ENCODE measurements around the gene KIAA0408.
"Not testable (repeated sequence)": the region's sequence is repeated elsewhere in the genome, so short reads cannot be mapped to it uniquely, and the experiment has no call there.

The KIAA0408 gene

DNA sequence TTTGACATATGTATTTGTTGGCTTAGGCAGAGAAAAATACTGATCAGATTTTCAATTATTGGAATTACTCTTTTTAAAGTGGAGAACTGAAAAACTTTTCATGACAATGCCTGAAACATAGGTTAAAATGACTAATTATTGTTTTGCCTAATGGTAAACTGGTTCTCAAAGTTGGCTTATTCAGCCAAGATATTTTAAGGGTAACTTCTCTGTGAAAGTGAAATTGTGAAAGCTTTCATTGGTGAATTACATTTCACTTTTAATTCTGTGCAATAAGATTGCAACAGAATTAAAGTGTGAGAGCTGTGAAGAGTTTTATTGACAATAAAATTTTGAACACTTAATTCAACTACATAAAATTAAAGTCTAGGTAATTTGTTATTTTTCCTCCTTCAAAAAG is 24.5 kb downstream of the KIAA0408 start:
- Histone ChIP-seq H3K9me2 (replicated peaks; ENCODE audit: insufficient read depth, low read length) (no peaks in the 10 kb centered on the region), H4K20me1 (ENCODE audit: insufficient read depth, low read length) (no peaks in the 10 kb centered on the region), H3K9me3 (replicated peaks; ENCODE audit: insufficient read depth, low read length) (no peaks in the 10 kb centered on the region), H3K4me3 (ENCODE audit: low read length) (no peak overlapping the region), H3K4me2 (ENCODE audit: low read depth, low read length) (no peak overlapping the region), H3K79me2 (ENCODE audit: low read length) (no peaks in the 10 kb centered on the region), H3K36me3 (replicated peaks; ENCODE audit: insufficient read depth, low read length) (no peaks in the 10 kb centered on the region), H3K4me1 (ENCODE audit: low read length) (no peaks in the 10 kb centered on the region), H3F3A (ENCODE audit: insufficient read depth, low read length) (no peaks in the 10 kb centered on the region), H3K27ac (ENCODE audit: low read length) (no peak overlapping the region), H3K9ac (ENCODE audit: low read length) (no peak overlapping the region), H3K27me3 (replicated peaks; ENCODE audit: insufficient read depth, low read length) (no peaks in the 10 kb centered on the region), H2AFZ (ENCODE audit: low read length) (no peak overlapping the region)
- TF ChIP-seq, protein P1, sequence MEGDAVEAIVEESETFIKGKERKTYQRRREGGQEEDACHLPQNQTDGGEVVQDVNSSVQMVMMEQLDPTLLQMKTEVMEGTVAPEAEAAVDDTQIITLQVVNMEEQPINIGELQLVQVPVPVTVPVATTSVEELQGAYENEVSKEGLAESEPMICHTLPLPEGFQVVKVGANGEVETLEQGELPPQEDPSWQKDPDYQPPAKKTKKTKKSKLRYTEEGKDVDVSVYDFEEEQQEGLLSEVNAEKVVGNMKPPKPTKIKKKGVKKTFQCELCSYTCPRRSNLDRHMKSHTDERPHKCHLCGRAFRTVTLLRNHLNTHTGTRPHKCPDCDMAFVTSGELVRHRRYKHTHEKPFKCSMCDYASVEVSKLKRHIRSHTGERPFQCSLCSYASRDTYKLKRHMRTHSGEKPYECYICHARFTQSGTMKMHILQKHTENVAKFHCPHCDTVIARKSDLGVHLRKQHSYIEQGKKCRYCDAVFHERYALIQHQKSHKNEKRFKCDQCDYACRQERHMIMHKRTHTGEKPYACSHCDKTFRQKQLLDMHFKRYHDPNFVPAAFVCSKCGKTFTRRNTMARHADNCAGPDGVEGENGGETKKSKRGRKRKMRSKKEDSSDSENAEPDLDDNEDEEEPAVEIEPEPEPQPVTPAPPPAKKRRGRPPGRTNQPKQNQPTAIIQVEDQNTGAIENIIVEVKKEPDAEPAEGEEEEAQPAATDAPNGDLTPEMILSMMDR (IDR thresholded peaks at IDR 0.05; ENCODE audit: low read length): no peak
- TF ChIP-seq EZH2phosphoT487 (IDR thresholded peaks at IDR 0.05; ENCODE audit: low read length): no peak
- no peak for TF ChIP-seq EZH2 (optimal IDR thresholded peaks at IDR 0.05; ENCODE audit: low read depth, low read length)
- no peak for DNase-seq

DNA sequence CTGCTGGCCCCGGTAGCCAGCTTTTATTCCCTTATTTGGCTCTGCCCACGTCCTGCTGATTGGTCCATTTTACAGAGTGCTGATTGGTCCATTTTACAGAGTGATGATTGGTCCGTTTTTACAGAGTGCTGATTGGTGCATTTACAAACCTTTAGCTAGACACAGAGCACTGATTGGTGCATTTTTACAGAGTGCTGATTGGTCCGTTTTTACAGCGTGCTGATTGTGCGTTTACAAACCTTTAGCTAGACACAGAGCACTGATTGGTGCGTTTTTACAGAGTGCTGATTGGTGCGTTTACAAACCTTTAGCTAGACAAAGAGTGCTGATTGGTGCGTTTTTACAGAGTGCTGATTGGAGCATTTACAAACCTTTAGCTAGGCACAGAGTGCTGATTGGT is 30.6 kb downstream of the KIAA0408 start:
- not testable (repeated sequence) for H3K79me2 ChIP-seq (ENCODE audit: low read length); DNase-seq; H3K9me2 ChIP-seq (replicated peaks; ENCODE audit: insufficient read depth, low read length); H2AFZ ChIP-seq (ENCODE audit: low read length); H3K36me3 ChIP-seq (replicated peaks; ENCODE audit: insufficient read depth, low read length); H3K9ac ChIP-seq (ENCODE audit: low read length); H3K27me3 ChIP-seq (replicated peaks; ENCODE audit: insufficient read depth, low read length); H3K4me1 ChIP-seq (ENCODE audit: low read length); H3K9me3 ChIP-seq (replicated peaks; ENCODE audit: insufficient read depth, low read length); H3K4me3 ChIP-seq (ENCODE audit: low read length); H3F3A ChIP-seq (ENCODE audit: insufficient read depth, low read length); H3K4me2 ChIP-seq (ENCODE audit: low read depth, low read length); H4K20me1 ChIP-seq (ENCODE audit: insufficient read depth, low read length); H3K27ac ChIP-seq (ENCODE audit: low read length)

DNA sequence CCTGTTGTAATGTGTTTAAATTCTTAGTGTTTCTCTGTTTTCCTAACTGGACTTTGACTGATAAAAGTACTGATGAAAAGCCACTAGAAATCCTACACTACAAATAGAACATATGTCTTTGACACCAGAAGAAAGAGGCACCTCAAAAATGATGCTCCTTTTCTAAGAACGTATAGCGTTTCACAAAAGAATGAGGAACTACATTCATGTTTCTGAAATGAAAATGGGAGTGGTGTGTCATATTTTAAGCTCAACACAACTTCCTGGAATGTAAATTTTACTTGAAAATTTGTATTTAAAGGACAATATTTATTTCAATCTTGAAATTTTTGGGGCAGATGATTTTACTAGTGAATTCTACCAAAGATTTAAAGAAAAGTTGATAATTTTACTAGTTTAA is 35.3 kb downstream of the KIAA0408 start:
- Histone ChIP-seq H3K27me3 (replicated peaks; ENCODE audit: insufficient read depth, low read length) (no peaks in the 10 kb centered on the region), H3K9ac (ENCODE audit: low read length) (no peak overlapping the region), H3K36me3 (replicated peaks; ENCODE audit: insufficient read depth, low read length) (no peaks in the 10 kb centered on the region), H3K79me2 (ENCODE audit: low read length) (no peaks in the 10 kb centered on the region), H3K4me1 (ENCODE audit: low read length) (peaks cover 7% of the 10 kb centered on the region), H3K27ac (ENCODE audit: low read length) (no peak overlapping the region), H3K4me2 (ENCODE audit: low read depth, low read length) (0 out of 2 replicates have a peak overlapping the region, but pooled peaks have one; percentile 10), H3K4me3 (ENCODE audit: low read length) (no peak overlapping the region), H3F3A (ENCODE audit: insufficient read depth, low read length) (no peaks in the 10 kb centered on the region), H2AFZ (ENCODE audit: low read length) (peak overlapping the region; percentile 56; the same call in 1 of the 2 replicates), H3K9me2 (replicated peaks; ENCODE audit: insufficient read depth, low read length) (no peaks in the 10 kb centered on the region), H3K9me3 (replicated peaks; ENCODE audit: insufficient read depth, low read length) (no peaks in the 10 kb centered on the region), H4K20me1 (ENCODE audit: insufficient read depth, low read length) (no peaks in the 10 kb centered on the region)
- TF ChIP-seq EZH2phosphoT487 (IDR thresholded peaks at IDR 0.05; ENCODE audit: low read length): no peak
- TF ChIP-seq EZH2 (optimal IDR thresholded peaks at IDR 0.05; ENCODE audit: low read depth, low read length): no peak
- TF ChIP-seq, protein P1 (IDR thresholded peaks at IDR 0.05; ENCODE audit: low read length): no peak
- DNase-seq: no peak

DNA sequence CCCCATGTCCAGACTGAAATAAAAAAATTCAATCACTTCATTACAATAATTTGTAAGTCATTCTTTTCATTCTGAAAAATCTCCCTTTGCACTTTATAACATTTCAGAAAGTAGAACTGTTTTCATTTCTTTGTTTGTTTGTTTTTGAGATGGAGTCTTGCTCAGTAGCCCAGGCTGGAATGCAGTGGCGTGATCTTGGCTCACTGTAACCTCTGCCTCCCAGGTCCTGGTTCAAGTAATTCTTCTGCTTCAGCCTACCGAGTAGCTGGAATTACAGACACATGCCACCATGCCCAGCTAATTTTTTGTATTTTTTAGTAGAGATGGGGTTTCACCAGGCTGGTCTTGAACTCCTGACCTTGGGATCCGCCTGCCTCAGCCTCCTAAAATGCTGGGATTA is 38.0 kb downstream of the KIAA0408 start:
- not testable (repeated sequence) for H3K27me3 ChIP-seq (replicated peaks; ENCODE audit: insufficient read depth, low read length); H3K9me3 ChIP-seq (replicated peaks; ENCODE audit: insufficient read depth, low read length); DNase-seq; H3K4me1 ChIP-seq (ENCODE audit: low read length); H3K36me3 ChIP-seq (replicated peaks; ENCODE audit: insufficient read depth, low read length); H3K9me2 ChIP-seq (replicated peaks; ENCODE audit: insufficient read depth, low read length); H3K4me3 ChIP-seq (ENCODE audit: low read length); H3K27ac ChIP-seq (ENCODE audit: low read length); H4K20me1 ChIP-seq (ENCODE audit: insufficient read depth, low read length); H3F3A ChIP-seq (ENCODE audit: insufficient read depth, low read length); H3K9ac ChIP-seq (ENCODE audit: low read length); H3K79me2 ChIP-seq (ENCODE audit: low read length); H3K4me2 ChIP-seq (ENCODE audit: low read depth, low read length)
- H2AFZ ChIP-seq (ENCODE audit: low read length): peak overlapping the region; percentile 77; the same call in 1 of the 2 replicates

Measured in MM.1S (cell line).